GM12878 (cell line): Measurements from ENCODE around the gene TXNDC17. TPM values are rescaled to one million over a fixed set of nuclear protein-coding genes. Genes with fewer than 3 reads are reported as not detected.

Source experiments
- CBX3 ChIP-seq: fragments of 200-600 bp; sonication (generic); IDR thresholded peaks from 2 replicates; pipeline ENCODE4 v1.6.1; 2016; ENCODE audit warnings: low read depth, borderline replicate concordance
- CBX5 ChIP-seq: sonication (generic); IDR thresholded peaks from 2 replicates; pipeline ENCODE4 v1.6.1; 2016; ENCODE audit warnings: low read depth, moderate library complexity, mild to moderate bottlenecking, inconsistent platforms
- CHD2 ChIP-seq: IDR thresholded peaks from 2 replicates; pipeline ENCODE4 v1.6.1; 2011; ENCODE audit warnings: low read depth, low read length, improper control_type of control experiment, borderline replicate concordance
- CREB1 ChIP-seq: IDR thresholded peaks from 2 replicates; pipeline ENCODE4 v1.6.1; 2012; ENCODE audit warnings: low read depth, mild to moderate bottlenecking, inconsistent platforms
- EED ChIP-seq: sonication (generic); IDR thresholded peaks from 2 replicates; pipeline ENCODE4 v1.6.1; 2016; ENCODE audit warnings: antibody characterized with exemption, low read depth
- FOXK2 ChIP-seq: fragments of 450-650 bp; IDR thresholded peaks from 2 replicates; pipeline ENCODE4 v1.6.1; 2017; ENCODE audit warnings: mild to moderate bottlenecking, moderate library complexity
- KLF5 ChIP-seq: fragments of 450-650 bp; IDR thresholded peaks from 2 replicates; pipeline ENCODE4 v1.6.1; 2014; ENCODE audit warnings: mild to moderate bottlenecking; ENCODE audit not compliant: partially characterized antibody
- MYC ChIP-seq: IDR thresholded peaks from 2 replicates; pipeline ENCODE4 v1.6.1; 2011; ENCODE audit warnings: mild to moderate bottlenecking, low read length, moderate library complexity, inconsistent platforms; ENCODE audit not compliant: insufficient read depth, insufficient replicate concordance, insufficient read length, severe bottlenecking
- PBX3 ChIP-seq: IDR thresholded peaks from 2 replicates; pipeline ENCODE4 v1.6.1; 2011; ENCODE audit warnings: mild to moderate bottlenecking, low read depth, low read length, moderate library complexity; ENCODE audit not compliant: insufficient replicate concordance
- RBBP5 ChIP-seq: fragments of 200-600 bp; sonication (generic); conservative IDR thresholded peaks from 2 replicates; pipeline ENCODE4 v1.6.1; 2016
- STAT1 ChIP-seq: fragments of 450-650 bp; conservative IDR thresholded peaks from 2 replicates; pipeline ENCODE4 v1.6.1; 2014; ENCODE audit warnings: antibody characterized with exemption, mild to moderate bottlenecking
- STAT3 ChIP-seq: IDR thresholded peaks from 2 replicates; pipeline ENCODE4 v1.6.1; 2011; ENCODE audit warnings: low read depth, low read length, improper control_type of control experiment
- SUZ12 ChIP-seq: fragments of 200-600 bp; sonication (generic); IDR thresholded peaks from one replicate; pipeline ENCODE4 v1.6.1; 2018; ENCODE audit warnings: antibody characterized with exemption, mild to moderate bottlenecking; ENCODE audit not compliant: unreplicated experiment
- ZBED1 ChIP-seq: IDR thresholded peaks from 2 replicates; pipeline ENCODE4 v1.6.1; 2016; ENCODE audit warnings: borderline replicate concordance
- ZNF207 ChIP-seq: fragments of 450-650 bp; IDR thresholded peaks from 2 replicates; pipeline ENCODE4 v1.6.1; 2014; ENCODE audit warnings: antibody characterized with exemption, mild to moderate bottlenecking, borderline replicate concordance
- ZNF384 ChIP-seq: IDR thresholded peaks from 2 replicates; pipeline ENCODE4 v1.6.1; 2012; ENCODE audit warnings: low read depth, mild to moderate bottlenecking, low read length, improper control_type of control experiment, borderline replicate concordance
- polyA plus RNA-seq, 11 experiments: library from polyadenylated mRNA; depleted of rRNA in 4 of 11; unstranded in 6 of 11; stranded (reverse) in 5 of 11; fragments of >200 nt; fragmentation: Nextera tagmentation in 4 of 11; fragmentation: Illumina TruSeq in 1 of 11; extraction: Ambion mirVana in 4 of 11; extraction: Trizol in 1 of 11; gene quantifications; 1 replicate in 1 of 11; 2 replicates in 10 of 11; pipeline versions ENCODE4 v1.2.1 to v1.2.3, GENCODE V29; 2011 to 2016; ENCODE audit warnings: inconsistent platforms in 2 of 11, missing spikeins in 2 of 11, low read depth in 1 of 11
- total RNA-seq, 4 experiments: library from RNA; depleted of rRNA in 3 of 4; stranded (reverse); fragments of >200 nt in 3 of 4; fragmentation: Illumina TruSeq in 1 of 4; extraction: Trizol in 1 of 4; gene quantifications; 2 replicates each; pipeline versions ENCODE4 v1.2.1 to v1.2.3, GENCODE V29; 2013 to 2021
- TF ChIP-seq, protein P1 (sequence below): fragments of 450-650 bp; IDR thresholded peaks from 2 replicates; pipeline ENCODE4 v1.6.1; 2017; ENCODE audit warnings: mild to moderate bottlenecking
- TF ChIP-seq, protein P2 (sequence below): fragments of 450-650 bp; formaldehyde crosslinking; IDR thresholded peaks from 2 replicates; pipeline ENCODE4 v1.4.0; 2022; ENCODE audit warnings: mild to moderate bottlenecking, moderate library complexity

Gene TXNDC17
- total and polyA plus RNA-seq, 10 of the 15 experiments (the other 5 are each of a cell fraction or from before 2014, with no cell fraction given): 124 to 957 (median 216) TPM

DNA sequence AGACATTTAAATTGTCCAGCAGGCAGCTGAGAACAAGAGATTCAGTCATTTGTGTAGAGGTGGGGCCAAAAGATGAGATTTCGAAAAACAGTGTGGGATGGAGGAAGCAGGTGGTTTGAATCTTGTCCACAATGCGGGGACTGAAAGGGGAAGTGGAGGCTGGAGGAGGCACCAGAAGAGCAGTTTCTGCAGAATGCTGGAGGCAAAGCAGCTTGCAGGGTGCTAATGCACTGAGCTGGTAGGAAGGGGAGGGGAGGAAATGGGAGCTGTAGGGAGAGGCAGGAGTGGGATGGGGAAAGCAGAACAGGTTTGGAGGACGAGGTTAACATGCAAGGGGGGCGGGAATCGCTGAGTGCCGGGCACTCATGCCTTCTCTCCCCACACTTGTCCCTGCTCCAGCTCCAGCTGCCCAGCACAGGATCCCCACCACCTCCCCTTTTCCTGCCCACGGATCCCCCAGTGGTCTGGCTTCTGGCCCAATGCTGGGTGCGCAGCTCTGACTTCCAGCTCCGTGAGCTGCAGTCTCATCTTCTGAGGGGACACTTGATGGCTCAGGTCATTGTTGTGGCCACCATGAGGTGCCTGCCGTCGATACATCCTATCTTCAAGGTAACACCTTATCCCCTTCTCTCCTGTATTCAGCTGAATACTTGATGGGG is 20.1 kb downstream of the TXNDC17 start (continued):
- TF ChIP-seq CBX3 (no peak), CHD2 (no peak), KLF5 (no peak), ZNF384 (no peak), PBX3 (no peak), CREB1 (no peak), FOXK2 (no peak), ZNF207 (no peak), STAT1 (no peak), EED (peak; percentile 65; the same call in 1 of the 2 replicates), SUZ12 (no peak), ZBED1 (peak; percentile 18; the same call in 1 of the 2 replicates), MYC (no peak), RBBP5 (no peak), STAT3 (no peak), CBX5 (no peak)
- TF ChIP-seq, protein P1, sequence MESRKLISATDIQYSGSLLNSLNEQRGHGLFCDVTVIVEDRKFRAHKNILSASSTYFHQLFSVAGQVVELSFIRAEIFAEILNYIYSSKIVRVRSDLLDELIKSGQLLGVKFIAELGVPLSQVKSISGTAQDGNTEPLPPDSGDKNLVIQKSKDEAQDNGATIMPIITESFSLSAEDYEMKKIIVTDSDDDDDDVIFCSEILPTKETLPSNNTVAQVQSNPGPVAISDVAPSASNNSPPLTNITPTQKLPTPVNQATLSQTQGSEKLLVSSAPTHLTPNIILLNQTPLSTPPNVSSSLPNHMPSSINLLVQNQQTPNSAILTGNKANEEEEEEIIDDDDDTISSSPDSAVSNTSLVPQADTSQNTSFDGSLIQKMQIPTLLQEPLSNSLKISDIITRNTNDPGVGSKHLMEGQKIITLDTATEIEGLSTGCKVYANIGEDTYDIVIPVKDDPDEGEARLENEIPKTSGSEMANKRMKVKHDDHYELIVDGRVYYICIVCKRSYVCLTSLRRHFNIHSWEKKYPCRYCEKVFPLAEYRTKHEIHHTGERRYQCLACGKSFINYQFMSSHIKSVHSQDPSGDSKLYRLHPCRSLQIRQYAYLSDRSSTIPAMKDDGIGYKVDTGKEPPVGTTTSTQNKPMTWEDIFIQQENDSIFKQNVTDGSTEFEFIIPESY: no peak
- TF ChIP-seq, protein P2, sequence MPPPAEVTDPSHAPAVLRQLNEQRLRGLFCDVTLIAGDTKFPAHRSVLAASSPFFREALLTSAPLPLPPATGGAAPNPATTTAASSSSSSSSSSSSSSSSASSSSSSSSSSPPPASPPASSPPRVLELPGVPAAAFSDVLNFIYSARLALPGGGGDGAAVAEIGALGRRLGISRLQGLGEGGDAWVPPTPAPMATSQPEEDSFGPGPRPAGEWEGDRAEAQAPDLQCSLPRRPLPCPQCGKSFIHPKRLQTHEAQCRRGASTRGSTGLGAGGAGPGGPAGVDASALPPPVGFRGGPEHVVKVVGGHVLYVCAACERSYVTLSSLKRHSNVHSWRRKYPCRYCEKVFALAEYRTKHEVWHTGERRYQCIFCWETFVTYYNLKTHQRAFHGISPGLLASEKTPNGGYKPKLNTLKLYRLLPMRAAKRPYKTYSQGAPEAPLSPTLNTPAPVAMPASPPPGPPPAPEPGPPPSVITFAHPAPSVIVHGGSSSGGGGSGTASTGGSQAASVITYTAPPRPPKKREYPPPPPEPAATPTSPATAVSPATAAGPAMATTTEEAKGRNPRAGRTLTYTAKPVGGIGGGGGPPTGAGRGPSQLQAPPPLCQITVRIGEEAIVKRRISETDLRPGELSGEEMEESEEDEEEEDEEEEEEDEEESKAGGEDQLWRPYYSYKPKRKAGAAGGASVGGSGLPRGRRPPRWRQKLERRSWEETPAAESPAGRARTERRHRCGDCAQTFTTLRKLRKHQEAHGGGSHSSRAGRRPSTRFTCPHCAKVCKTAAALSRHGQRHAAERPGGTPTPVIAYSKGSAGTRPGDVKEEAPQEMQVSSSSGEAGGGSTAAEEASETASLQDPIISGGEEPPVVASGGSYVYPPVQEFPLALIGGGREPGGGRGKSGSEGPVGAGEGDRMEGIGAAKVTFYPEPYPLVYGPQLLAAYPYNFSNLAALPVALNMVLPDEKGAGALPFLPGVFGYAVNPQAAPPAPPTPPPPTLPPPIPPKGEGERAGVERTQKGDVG (CRISPR knock-in tag): no peak
